GM18498 (cell line): Measurements from ENCODE around the gene ANAPC2.

ENCODE experiments used
- ATAC-seq: cut with Tn5 transposase; IDR thresholded peaks from one replicate; pipeline ENCODE4 v1.9.1; 2021; ENCODE audit warnings: mild to moderate bottlenecking, moderate library complexity; ENCODE audit not compliant: unreplicated experiment

ANAPC2 gene

DNA sequence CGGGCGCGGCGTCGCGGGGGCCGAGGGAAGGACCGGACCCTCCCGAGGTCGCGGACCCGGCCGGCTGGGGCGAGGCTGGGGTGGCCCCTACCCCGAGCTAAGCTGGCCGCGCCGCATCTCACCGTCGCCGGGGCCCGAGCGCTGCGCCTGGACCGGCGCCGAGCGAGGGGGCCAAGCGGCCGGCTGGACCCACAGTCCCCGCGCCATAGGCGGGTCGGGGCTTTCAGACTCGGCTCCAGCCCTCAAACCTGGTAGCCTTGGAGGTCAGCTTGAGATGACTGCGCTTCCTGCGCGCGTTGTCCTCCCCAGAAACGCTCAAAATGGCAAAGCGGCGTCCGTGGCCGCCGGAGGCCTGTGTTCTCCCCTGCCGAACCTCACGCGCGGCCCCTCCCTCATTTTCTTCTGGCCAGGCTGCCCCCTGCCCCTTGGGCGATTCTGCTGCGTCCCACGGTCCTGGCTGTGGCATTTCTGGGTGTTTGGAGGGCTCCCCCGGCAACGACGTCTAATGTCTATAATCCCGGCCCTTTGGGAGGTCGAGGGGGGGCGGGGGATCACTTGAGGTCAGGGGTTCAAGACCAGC, 58.1 kb downstream of the ANAPC2 start:
- no peak for ATAC-seq

DNA sequence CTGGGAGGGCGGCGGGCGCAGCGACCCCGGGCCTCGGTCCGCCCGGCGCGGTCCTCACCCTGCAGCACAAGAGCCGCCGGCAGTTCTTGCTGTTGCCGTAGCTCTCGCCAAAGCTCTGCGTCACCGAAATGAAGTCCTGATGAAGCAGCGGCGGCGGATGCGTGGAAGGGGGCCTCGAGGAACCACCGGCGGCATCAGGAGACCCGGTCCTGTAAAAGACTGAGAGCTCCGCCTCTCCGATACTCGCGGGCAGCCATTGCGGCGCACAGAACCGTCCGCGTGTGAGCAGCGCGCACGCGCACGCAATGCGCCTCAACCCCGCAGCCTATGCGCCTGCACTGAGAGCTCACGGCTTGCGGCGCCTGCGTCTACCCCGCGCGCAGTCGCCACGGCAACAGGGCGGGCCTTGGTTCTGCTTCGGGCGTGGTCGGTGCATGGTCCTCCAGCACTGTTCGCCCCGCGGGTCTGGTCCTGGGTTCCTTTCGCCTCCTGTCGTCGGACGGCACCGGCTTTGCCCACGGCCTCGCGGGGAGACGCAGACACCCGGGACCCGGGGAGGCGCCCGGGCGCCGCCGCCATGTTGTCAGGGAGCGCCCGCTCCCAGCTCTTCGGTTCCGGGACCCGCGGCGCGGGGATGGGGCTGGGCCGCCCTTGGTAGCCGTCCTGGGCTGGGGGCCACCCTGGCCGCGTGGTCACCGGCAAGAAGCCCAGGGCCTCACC, 58.7 kb downstream of the ANAPC2 start:
- peak; percentile 89 for ATAC-seq

DNA sequence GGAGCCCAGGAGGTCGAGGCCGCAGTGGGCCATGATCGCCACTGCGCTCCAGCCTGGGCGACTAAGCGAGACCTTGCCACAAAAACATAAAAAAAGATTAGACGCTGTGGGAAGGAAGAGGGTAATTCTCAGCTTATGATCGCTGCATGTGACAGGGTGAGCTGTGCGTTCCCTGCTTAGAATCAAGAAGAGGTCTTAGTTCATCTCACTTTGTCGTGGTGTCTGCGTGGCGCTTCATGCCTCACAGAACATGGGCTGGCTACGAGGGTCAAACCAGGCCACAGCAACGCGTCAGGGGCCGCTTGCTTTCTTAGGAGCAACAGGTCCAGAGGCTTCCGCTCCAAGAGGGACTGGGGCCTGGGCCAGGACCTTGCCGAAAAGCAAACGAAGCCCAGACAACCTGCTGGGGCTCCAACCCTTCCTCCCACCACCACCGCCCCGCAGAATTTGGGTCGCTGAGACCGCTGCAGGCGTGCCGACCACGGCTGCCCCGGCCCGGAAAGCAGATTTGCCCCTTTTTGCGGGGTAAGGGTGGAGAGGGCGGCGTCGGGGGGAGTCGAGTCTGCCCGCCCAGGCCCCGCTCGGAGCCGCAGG, 59.4 kb downstream of the ANAPC2 start:
- peak; percentile 6 for ATAC-seq

DNA sequence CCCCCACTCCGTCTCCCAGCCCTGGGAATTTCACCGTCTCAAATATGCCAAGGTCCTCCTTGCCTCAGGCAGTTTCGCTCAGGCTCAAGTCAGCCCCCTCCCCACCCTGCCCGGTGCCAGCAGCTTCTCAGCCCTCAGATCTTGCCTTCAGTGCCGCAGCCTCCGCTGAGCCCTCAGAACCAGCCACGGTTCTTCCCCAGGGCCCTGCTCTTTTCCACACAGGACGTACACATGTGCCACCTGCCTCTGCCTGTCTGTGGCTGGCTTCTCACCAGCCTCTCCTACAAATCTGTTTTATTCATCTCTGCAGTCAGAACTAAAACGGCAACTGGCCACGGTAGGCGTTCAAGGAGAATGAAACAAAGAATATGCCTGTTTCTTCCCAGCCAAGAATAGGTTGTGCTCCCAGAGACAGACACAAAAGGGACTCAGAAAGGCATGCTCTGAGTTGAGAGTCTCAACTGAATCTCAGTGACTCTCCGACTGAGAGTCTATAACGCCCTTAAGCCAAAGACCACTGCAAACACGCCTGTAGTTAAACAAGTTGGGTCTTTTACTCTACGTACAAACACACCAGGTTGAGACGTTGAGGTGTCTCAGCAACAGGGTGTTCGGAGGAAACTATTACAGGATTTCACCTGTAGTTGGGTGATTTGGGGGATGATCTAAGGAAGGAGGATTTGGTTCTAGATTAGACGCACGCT, 60.0 kb downstream of the ANAPC2 start:
- ATAC-seq, result no peak

DNA sequence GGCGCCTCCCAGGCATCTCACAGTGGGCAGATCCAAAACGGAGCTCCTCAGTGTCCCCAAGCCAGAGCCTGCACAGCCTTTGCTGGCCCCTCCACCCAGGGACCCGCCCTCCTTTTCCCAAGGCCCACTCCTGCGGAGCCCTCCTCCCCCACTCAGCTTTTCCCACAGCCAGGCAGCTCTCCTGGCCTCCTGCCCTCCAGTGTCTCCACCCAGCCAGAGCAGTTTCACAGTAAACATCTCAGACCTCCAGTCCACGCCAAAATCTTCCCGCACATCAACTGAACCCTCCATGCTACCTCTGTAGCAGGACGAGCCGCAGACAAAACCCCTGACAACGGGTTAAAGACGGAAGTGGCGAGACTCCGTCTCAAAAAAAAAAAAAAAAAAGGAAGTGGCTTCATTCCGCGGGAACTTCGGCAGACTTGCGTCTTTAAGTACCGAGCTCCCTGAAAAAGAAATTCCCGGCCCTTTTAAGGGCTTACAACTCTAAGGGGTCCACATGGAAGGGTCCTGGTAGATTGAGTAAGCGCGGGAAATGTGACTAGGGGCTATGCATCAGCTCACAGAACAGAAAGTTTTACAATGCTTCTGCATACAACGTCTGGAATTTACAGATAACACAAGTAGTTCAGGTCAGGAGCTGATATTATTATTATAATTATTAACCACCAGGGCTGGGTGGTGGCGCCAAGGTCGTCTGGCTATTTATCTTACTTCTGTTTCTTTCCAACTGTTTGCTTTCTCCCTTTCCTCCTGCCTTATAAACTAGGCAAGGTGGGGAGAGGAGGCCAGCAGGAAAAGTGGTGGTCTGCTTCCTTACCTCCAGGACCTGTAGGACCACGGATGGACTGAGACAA, 60.8 kb downstream of the ANAPC2 start:
- no peak for ATAC-seq

DNA sequence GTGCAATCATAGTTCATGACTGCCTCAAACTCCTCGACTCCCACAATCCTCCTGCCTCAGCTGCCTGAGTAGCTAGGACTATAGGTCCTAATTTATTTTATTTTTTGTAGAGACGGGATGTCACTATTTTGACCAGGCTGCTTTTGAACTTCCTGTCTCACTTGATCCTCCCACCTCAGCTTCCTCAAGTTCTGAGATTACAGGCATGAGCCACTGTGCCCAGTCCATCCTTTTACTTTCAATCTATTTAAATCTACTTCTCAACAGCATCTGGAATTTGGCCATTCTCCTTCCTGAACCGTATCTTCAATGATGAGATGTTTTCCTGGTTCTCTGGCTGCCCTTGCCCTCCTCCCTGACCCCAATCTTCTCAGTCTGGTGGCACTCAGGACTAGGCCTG, 61.6 kb downstream of the ANAPC2 start:
- no peak for ATAC-seq
